ENCODE results near the gene RAB11FIP3. TPM values are rescaled to one million over a fixed set of nuclear protein-coding genes. Genes with fewer than 3 reads are reported as not detected.

Gene RAB11FIP3
- total RNA-seq, 1 donor from 2014 or later: 35.2 TPM

GRCh38 chr16:391885-392335 lies 33.5 kb upstream of the RAB11FIP3 start:
- intact Hi-C loops (cut with micrococcal nuclease): loop anchor here (1.0 kb wide), 1 partner anchor 103 kb away; no protein-coding TSS in a partner anchor

GRCh38 chr16:392450-393030 lies 32.9 kb upstream of the RAB11FIP3 start:
- intact Hi-C loops (cut with micrococcal nuclease): no loop called here

- intact Hi-C loops (cut with micrococcal nuclease): loop anchor here (1.0 kb wide), 1 partner anchor 13 kb away; no protein-coding TSS in a partner anchor
These were observed 29.2 kb upstream of the RAB11FIP3 start for GRCh38 chr16:396199-396598.

- intact Hi-C loops (cut with micrococcal nuclease): loop anchor here (1.0 kb wide), 1 partner anchor 13 kb away; no protein-coding TSS in a partner anchor
These were observed 28.8 kb upstream of the RAB11FIP3 start for GRCh38 chr16:396605-397004.

- intact Hi-C loops (cut with micrococcal nuclease): no loop called here
These were observed 28.3 kb upstream of the RAB11FIP3 start, which contains the start of gene NME4 for GRCh38 chr16:397135-397661. TSS of gene NME4 (plus strand) at chr16:397199. CDS start at chr16:397223, 24 bp downstream.

GRCh38 chr16:397736-398332 lies 27.6 kb upstream of the RAB11FIP3 start:
- intact Hi-C loops (cut with micrococcal nuclease): no loop called here

GRCh38 chr16:398561-399339 lies 26.7 kb upstream of the RAB11FIP3 start:
- intact Hi-C loops (cut with micrococcal nuclease): no loop called here

- intact Hi-C loops (cut with micrococcal nuclease): loop anchor here (5.0 kb wide), 1 partner anchor 128 kb away; the partner anchor contains the start of gene CAPN15
These were observed 26.0 kb upstream of the RAB11FIP3 start for GRCh38 chr16:399340-400019.

GRCh38 chr16:400061-400591 lies 25.3 kb upstream of the RAB11FIP3 start:
- intact Hi-C loops (cut with micrococcal nuclease): loop anchor here (5.0 kb wide), 1 partner anchor 127 kb away; the partner anchor contains the start of gene CAPN15

- intact Hi-C loops (cut with micrococcal nuclease): loop anchor here (1.0 to 5.0 kb wide), 6 partner anchors 19 to 167 kb away; partner anchors contain the start of genes CAPN15, FAM234A, MRPL28 and RAB11FIP3
These were observed 23.7 kb upstream of the RAB11FIP3 start, which contains the start of gene DECR2 for GRCh38 chr16:401468-402348. TSS of gene DECR2 (plus strand) at chr16:401885. CDS start at chr16:401964, 79 bp downstream.

- intact Hi-C loops (cut with micrococcal nuclease): loop anchor here (5.0 kb wide), 1 partner anchor 122 kb away; the partner anchor contains the start of gene CAPN15
These were observed 20.4 kb upstream of the RAB11FIP3 start for GRCh38 chr16:404971-405486.

GRCh38 chr16:405548-406506 lies 19.6 kb upstream of the RAB11FIP3 start:
- intact Hi-C loops (cut with micrococcal nuclease): no loop called here

- intact Hi-C loops (cut with micrococcal nuclease): no loop called here
These were observed 18.2 kb upstream of the RAB11FIP3 start for GRCh38 chr16:407253-407652.

GRCh38 chr16:410516-411178 lies 14.8 kb upstream of the RAB11FIP3 start:
- intact Hi-C loops (cut with micrococcal nuclease): no loop called here

GRCh38 chr16:411576-412265 lies 13.7 kb upstream of the RAB11FIP3 start:
- intact Hi-C loops (cut with micrococcal nuclease): no loop called here

GRCh38 chr16:414395-415169 lies 10.9 kb upstream of the RAB11FIP3 start:
- intact Hi-C loops (cut with micrococcal nuclease): no loop called here

Data from T-helper 1 cell treated with Interleukin-12 subunit alpha and Interleukin-12 subunit beta and Interleukin-4 antibody, amounts not matched to agents 30 ng/mL and 1 ng/mL, for 36 hours (primary cell).